ENCODE measurements around the gene SYT8. TPM values are rescaled to one million over a fixed set of nuclear protein-coding genes. Genes with fewer than 3 reads are reported as not detected.
A peak's percentile ranks its signal among the peaks of the same experiment; 100 is the strongest.

Gene SYT8
- polyA plus RNA-seq, 1 of the 3 experiments (the other 2 are of a cell fraction), result not detected

DNA sequence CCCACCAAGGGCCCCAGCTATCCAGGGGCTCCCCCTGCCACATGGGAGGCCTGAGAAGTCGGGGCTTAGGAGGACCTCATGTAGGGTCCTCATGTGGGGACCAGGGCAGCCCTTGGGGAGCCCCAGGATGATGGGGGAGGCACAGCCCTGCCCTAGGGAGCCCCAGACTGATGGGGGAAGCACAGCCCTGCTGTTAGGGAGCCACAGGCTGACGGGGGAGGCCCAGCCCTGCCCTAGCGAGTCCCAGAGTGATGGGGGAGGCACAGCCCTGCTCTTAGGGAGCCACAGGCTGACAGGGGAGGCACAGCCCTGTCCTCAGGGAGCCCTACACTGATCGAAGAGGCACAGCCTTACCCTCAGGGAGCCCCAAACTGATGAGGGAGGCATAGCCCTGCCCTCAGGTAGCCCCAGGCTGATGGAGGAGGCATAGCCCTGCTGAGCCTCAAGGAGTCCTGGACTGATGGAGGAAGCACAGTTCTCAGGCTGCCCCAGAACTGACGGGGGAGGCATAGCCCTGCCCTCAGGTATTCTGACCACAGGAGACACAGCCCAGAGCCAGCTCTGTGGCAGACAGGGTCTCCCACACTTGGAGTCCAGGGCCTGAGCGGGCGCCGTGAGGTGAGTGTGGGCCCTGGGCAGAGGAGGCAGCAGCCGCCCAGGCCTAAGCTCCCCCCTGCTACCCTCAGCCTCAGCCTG lies 46.1 kb downstream of the SYT8 start:
- H3K27me3 ChIP-seq (ENCODE audit: insufficient read depth), result no peaks in the 10 kb centered on the region
- H3K36me3 ChIP-seq (replicated peaks in 1 of 2; ENCODE audit: control insufficient read depth in 1 of 2, insufficient read depth in 2 of 2, low read length in 1 of 2), result no peaks in the 10 kb centered on the region
- no peak overlapping the region for H3K4me2 ChIP-seq
- H3K4me3 ChIP-seq (ENCODE audit: low read depth in 2 of 2, low read length in 1 of 2), result no peak overlapping the region
- H2AFZ ChIP-seq (ENCODE audit: low read depth), result no peak overlapping the region
- DNase-seq, result peak; percentile 23
- H3F3A ChIP-seq (replicated peaks; ENCODE audit: insufficient read depth), result no peaks in the 10 kb centered on the region
- no CpG with 5 or more reads among the region's 9 CpGs for WGBS (ENCODE audit: low lambda C conversion rate)
- no peak overlapping the region for H3K9ac ChIP-seq
- POLR2A ChIA-PET, result interaction anchor here (3.3 kb wide), 1 partner anchor 116 kb away, joined by 20 read pairs; the partner anchor contains the start of gene H19
- no peaks in the 10 kb centered on the region for H3K9me3 ChIP-seq
- peaks cover 0 to 35% of the 10 kb centered on the region in 2 experiments; a peak in 2 of 4 replicates for H3K4me1 ChIP-seq (ENCODE audit: control insufficient read depth in 1 of 2, insufficient read depth in 2 of 2, low read depth in 1 of 2, low read length in 1 of 2)
- no peaks in the 10 kb centered on the region for H3K9me2 ChIP-seq
- no peak for TF ChIP-seq FOSL2 (IDR thresholded peaks at IDR 0.05; ENCODE audit: borderline replicate concordance, low read depth)
- no peak for TF ChIP-seq SMC3 (IDR thresholded peaks at IDR 0.05; ENCODE audit: low read depth, low read length)
- TF ChIP-seq EP300 (IDR thresholded peaks at IDR 0.05; ENCODE audit: borderline replicate concordance in 1 of 2, low read depth in 1 of 2, low read length in 1 of 2), result no peak
- CTCF ChIA-PET, result interaction anchor here (0.6 to 4.8 kb wide), 10 partner anchors 34 to 271 kb away, joined by 3 to 179 read pairs (median 18); partner anchors contain the start of genes MRPL23, TNNI2 and TNNT3
- H3K79me2 ChIP-seq (ENCODE audit: insufficient read depth), result no peaks in the 10 kb centered on the region
- H4K20me1 ChIP-seq (ENCODE audit: insufficient read depth), result no peaks in the 10 kb centered on the region
- no peak overlapping the region; a peak in 1 of 4 replicates for H3K27ac ChIP-seq (ENCODE audit: low read depth in 2 of 2, low read length in 1 of 2)

DNA sequence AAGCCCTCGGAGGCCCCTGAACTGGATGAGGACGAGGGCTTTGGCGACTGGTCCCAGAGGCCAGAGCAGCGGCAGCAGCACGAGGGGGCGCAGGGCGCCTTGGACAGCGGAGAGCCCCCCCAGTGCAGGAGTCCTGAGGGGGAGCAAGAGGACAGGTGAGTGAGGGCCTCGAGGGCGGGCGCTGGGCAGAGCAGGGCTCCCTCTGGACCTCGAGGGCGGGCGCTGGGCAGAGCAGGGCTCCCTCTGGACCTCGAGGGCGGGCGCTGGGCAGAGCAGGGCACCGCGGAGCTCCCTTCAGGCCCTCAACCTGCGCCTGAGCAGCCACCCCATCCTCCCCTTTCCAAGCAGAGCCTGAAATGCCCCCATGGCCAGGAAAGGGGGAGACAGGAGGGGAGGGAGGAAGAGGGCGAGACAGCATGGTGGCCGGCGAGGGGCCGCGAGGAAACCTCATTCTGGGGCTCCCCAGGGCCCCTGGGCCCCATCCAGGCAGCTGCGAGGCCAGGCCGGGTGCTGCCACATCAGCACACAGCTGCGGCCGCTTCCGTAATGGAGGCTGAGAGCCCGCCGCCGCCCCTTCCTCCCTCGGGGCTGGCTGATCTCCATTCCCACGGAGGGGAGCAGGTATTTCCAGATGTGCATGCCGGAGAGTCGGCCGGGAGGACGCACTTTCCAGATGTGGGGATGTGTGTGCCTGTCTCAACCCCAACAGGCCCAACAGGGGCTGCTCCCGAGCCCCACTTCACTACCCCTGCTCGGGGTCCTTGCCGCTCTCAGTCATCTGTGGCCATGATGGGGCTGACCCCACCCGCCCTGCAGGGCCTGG lies 46.9 kb downstream of the SYT8 start:
- DNase-seq, result no peak
- no peak overlapping the region for H2AFZ ChIP-seq (ENCODE audit: low read depth)
- H3K27me3 ChIP-seq (ENCODE audit: insufficient read depth), result no peaks in the 10 kb centered on the region
- no peak overlapping the region for H3K4me2 ChIP-seq
- no peaks in the 10 kb centered on the region for H3K9me2 ChIP-seq
- 79% methylated on average over 6 of the region's 43 CpGs for WGBS (ENCODE audit: low lambda C conversion rate)
- H3K79me2 ChIP-seq (ENCODE audit: insufficient read depth), result no peaks in the 10 kb centered on the region
- H3K9me3 ChIP-seq, result no peaks in the 10 kb centered on the region
- ChIA-PET POLR2A (interaction anchor here (0.6 to 3.3 kb wide), 12 partner anchors 40 to 270 kb away, joined by 3 to 20 read pairs (median 4); partner anchors contain the start of gene H19), CTCF (interaction anchor here (0.5 to 4.8 kb wide), 81 partner anchors 10 to 577 kb away, joined by 3 to 179 read pairs (median 5); partner anchors contain the start of genes H19, LSP1, MRPL23 and PRR33)
- H3K27ac ChIP-seq (ENCODE audit: low read depth in 2 of 2, low read length in 1 of 2), result peak overlapping the region in 1 of 2 experiments; percentile 72; a peak in 1 of 4 replicates
- no peak overlapping the region for H3K4me3 ChIP-seq (ENCODE audit: low read depth in 2 of 2, low read length in 1 of 2)
- no peak overlapping the region for H3K9ac ChIP-seq
- H3K36me3 ChIP-seq (replicated peaks in 1 of 2; ENCODE audit: control insufficient read depth in 1 of 2, insufficient read depth in 2 of 2, low read length in 1 of 2), result no peaks in the 10 kb centered on the region
- TF ChIP-seq CHD2 (IDR thresholded peaks at IDR 0.05; ENCODE audit: low read length, partially characterized antibody) (no peak), NFIC (IDR thresholded peaks at IDR 0.05; ENCODE audit: borderline replicate concordance) (no peak), MXI1 (IDR thresholded peaks at IDR 0.05; ENCODE audit: low read depth, low read length) (no peak), SMC3 (IDR thresholded peaks at IDR 0.05; ENCODE audit: low read depth, low read length) (no peak), ELF1 (IDR thresholded peaks at IDR 0.05) (no peak), TAF1 (IDR thresholded peaks at IDR 0.05; ENCODE audit: borderline replicate concordance, low read depth, low read length) (no peak)
- TF ChIP-seq, protein P1, sequence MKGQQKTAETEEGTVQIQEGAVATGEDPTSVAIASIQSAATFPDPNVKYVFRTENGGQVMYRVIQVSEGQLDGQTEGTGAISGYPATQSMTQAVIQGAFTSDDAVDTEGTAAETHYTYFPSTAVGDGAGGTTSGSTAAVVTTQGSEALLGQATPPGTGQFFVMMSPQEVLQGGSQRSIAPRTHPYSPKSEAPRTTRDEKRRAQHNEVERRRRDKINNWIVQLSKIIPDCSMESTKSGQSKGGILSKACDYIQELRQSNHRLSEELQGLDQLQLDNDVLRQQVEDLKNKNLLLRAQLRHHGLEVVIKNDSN (IDR thresholded peaks at IDR 0.05; ENCODE audit: borderline replicate concordance, low read depth), result no peak
- TF ChIP-seq, protein P2, sequence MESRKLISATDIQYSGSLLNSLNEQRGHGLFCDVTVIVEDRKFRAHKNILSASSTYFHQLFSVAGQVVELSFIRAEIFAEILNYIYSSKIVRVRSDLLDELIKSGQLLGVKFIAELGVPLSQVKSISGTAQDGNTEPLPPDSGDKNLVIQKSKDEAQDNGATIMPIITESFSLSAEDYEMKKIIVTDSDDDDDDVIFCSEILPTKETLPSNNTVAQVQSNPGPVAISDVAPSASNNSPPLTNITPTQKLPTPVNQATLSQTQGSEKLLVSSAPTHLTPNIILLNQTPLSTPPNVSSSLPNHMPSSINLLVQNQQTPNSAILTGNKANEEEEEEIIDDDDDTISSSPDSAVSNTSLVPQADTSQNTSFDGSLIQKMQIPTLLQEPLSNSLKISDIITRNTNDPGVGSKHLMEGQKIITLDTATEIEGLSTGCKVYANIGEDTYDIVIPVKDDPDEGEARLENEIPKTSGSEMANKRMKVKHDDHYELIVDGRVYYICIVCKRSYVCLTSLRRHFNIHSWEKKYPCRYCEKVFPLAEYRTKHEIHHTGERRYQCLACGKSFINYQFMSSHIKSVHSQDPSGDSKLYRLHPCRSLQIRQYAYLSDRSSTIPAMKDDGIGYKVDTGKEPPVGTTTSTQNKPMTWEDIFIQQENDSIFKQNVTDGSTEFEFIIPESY (IDR thresholded peaks at IDR 0.05; ENCODE audit: borderline replicate concordance, low read depth), result no peak
- H3F3A ChIP-seq (replicated peaks; ENCODE audit: insufficient read depth), result no peaks in the 10 kb centered on the region
- H4K20me1 ChIP-seq (ENCODE audit: insufficient read depth), result no peaks in the 10 kb centered on the region
- peaks cover 0 to 28% of the 10 kb centered on the region in 2 experiments; a peak in 1 of 4 replicates for H3K4me1 ChIP-seq (ENCODE audit: control insufficient read depth in 1 of 2, insufficient read depth in 2 of 2, low read depth in 1 of 2, low read length in 1 of 2)
